OCI-LY1 (cell line): ENCODE measurements around the gene MYLK4.

Source experiments
- H2AFZ ChIP-seq: fragments of 200-600 bp; sonication (generic), shearing (Covaris generic); 2 replicates; pipeline ENCODE4 v1.6.0; 2014; ENCODE audit warnings: antibody characterized with exemption, mild to moderate bottlenecking, low read length
- H3F3A ChIP-seq: fragments of 200-600 bp; sonication (generic), shearing (Covaris generic); 2 replicates; pipeline ENCODE4 v1.6.0; 2014; ENCODE audit warnings: mild to moderate bottlenecking, antibody characterized with exemption, low read length, moderate library complexity; ENCODE audit not compliant: insufficient read depth
- H3K27ac ChIP-seq: fragments of 200-600 bp; sonication (generic); 2 replicates; pipeline ENCODE4 v1.5.1; 2014; ENCODE audit warnings: low read length, mixed run types, mild to moderate bottlenecking, low read depth; ENCODE audit not compliant: poor library complexity, severe bottlenecking
- H3K27me3 ChIP-seq: fragments of 200-600 bp; sonication (generic); 2 replicates; pipeline ENCODE4 v1.6.0; 2014; ENCODE audit warnings: antibody characterized with exemption, mild to moderate bottlenecking, low read length, moderate library complexity; ENCODE audit not compliant: insufficient read depth
- H3K36me3 ChIP-seq: fragments of 200-600 bp; sonication (generic); 2 replicates; pipeline ENCODE4 v1.6.1; 2014; ENCODE audit warnings: mild to moderate bottlenecking, antibody characterized with exemption, low read length, moderate library complexity, mixed read lengths; ENCODE audit not compliant: insufficient read depth
- H3K4me1 ChIP-seq: fragments of 200-600 bp; sonication (generic); 2 replicates; pipeline ENCODE4 v1.5.1; 2014; ENCODE audit warnings: mild to moderate bottlenecking, low read length, moderate library complexity; ENCODE audit not compliant: insufficient read depth, severe bottlenecking
- H3K4me2 ChIP-seq: fragments of 200-600 bp; sonication (generic), shearing (Covaris generic); 2 replicates; pipeline ENCODE4 v1.6.1; 2014; ENCODE audit warnings: low read length
- H3K4me3 ChIP-seq: fragments of 200-600 bp; sonication (generic); 2 replicates; pipeline ENCODE4 v1.5.1; 2014; ENCODE audit warnings: low read length, low read depth, mild to moderate bottlenecking, mixed read lengths; ENCODE audit not compliant: poor library complexity, severe bottlenecking
- H3K79me2 ChIP-seq: fragments of 200-600 bp; shearing (Covaris generic); 2 replicates; pipeline ENCODE4 v1.6.1; 2016; ENCODE audit warnings: mixed run types, low read length, mixed read lengths; ENCODE audit not compliant: insufficient read depth
- H3K9ac ChIP-seq: fragments of 200-600 bp; sonication (generic), shearing (Covaris generic); 2 replicates; pipeline ENCODE4 v1.6.1; 2014; ENCODE audit warnings: mild to moderate bottlenecking, low read length, mixed read lengths
- H3K9me2 ChIP-seq: fragments of 200-600 bp; sonication (generic), shearing (Covaris generic); 2 replicates; pipeline ENCODE4 v1.6.1; 2014; ENCODE audit warnings: low read depth, mild to moderate bottlenecking, low read length, mixed read lengths
- H3K9me3 ChIP-seq: fragments of 200-600 bp; shearing (Covaris generic); 2 replicates; pipeline ENCODE4 v1.6.1; 2014; ENCODE audit warnings: low read length, mixed read lengths
- H4K20me1 ChIP-seq: fragments of 200-600 bp; sonication (generic), shearing (Covaris generic); 2 replicates; pipeline ENCODE4 v1.6.0; 2016; ENCODE audit warnings: mild to moderate bottlenecking, low read length; ENCODE audit not compliant: insufficient read depth
- EZH2 ChIP-seq: fragments of 200-600 bp; sonication (generic), shearing (Covaris generic); IDR thresholded peaks from 2 replicates; pipeline ENCODE4 v1.8.0; 2017; ENCODE audit warnings: borderline replicate concordance, mixed run types, mild to moderate bottlenecking, antibody characterized with exemption, low read length, moderate library complexity, mixed read lengths
- TF ChIP-seq, protein P1 (sequence below): fragments of 200-600 bp; sonication (generic), shearing (Covaris generic); IDR thresholded peaks from 2 replicates; pipeline ENCODE4 v1.5.1; 2017; ENCODE audit warnings: mild to moderate bottlenecking, antibody characterized with exemption, low read length, moderate library complexity, mixed read lengths

The MYLK4 gene

GRCh38 chr6:2737885-2738284 lies 12.8 kb downstream of the MYLK4 start:
- no peaks in the 10 kb centered on the region for H3F3A ChIP-seq
- no peak overlapping the region for H3K4me3 ChIP-seq
- H3K9me3 ChIP-seq = no peaks in the 10 kb centered on the region
- H3K79me2 ChIP-seq = no peaks in the 10 kb centered on the region
- no peak overlapping the region for H3K27ac ChIP-seq
- no peak overlapping the region for H3K9ac ChIP-seq
- H4K20me1 ChIP-seq = no peaks in the 10 kb centered on the region
- H3K27me3 ChIP-seq = no peaks in the 10 kb centered on the region
- H3K4me1 ChIP-seq = peaks cover 3% of the 10 kb centered on the region
- no peak overlapping the region for H3K4me2 ChIP-seq
- no peak for TF ChIP-seq EZH2
- TF ChIP-seq, protein P1, sequence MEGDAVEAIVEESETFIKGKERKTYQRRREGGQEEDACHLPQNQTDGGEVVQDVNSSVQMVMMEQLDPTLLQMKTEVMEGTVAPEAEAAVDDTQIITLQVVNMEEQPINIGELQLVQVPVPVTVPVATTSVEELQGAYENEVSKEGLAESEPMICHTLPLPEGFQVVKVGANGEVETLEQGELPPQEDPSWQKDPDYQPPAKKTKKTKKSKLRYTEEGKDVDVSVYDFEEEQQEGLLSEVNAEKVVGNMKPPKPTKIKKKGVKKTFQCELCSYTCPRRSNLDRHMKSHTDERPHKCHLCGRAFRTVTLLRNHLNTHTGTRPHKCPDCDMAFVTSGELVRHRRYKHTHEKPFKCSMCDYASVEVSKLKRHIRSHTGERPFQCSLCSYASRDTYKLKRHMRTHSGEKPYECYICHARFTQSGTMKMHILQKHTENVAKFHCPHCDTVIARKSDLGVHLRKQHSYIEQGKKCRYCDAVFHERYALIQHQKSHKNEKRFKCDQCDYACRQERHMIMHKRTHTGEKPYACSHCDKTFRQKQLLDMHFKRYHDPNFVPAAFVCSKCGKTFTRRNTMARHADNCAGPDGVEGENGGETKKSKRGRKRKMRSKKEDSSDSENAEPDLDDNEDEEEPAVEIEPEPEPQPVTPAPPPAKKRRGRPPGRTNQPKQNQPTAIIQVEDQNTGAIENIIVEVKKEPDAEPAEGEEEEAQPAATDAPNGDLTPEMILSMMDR = no peak
- no peaks in the 10 kb centered on the region for H3K36me3 ChIP-seq
- no peaks in the 10 kb centered on the region for H3K9me2 ChIP-seq
- H2AFZ ChIP-seq = no peak overlapping the region

DNA sequence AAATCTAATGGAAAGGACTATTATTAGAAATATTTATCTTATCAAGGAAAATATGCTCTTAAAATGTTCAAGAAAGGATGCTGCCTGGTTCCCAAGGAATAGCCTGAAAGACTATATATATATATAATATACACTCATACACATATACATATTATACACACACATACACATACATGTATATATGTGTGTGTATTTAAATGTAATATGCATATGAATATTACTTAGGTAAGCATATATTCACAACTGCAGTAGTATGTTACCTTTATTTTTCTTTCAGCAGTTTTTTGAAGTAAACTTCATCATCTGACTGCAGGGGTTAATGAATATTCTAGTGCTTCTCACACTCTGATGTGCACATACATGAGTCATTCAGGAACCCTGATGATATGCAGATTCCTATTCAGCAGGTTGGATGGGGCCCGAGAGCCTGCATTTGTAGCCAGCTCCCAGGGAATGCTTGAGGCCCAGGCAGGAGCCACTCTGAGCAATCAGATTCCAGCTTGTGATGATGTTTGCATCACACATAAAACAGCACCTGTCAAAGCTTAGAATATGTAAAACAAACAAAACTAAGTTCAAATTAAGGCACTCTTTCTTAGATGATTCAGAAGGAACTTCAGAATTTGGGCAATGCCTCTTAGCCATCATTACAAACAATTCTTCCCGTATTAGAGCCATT lies 16.1 kb downstream of the MYLK4 start:
- H3K27me3 ChIP-seq = no peaks in the 10 kb centered on the region
- H3K9me3 ChIP-seq = no peaks in the 10 kb centered on the region
- H2AFZ ChIP-seq = no peak overlapping the region
- no peak overlapping the region for H3K9ac ChIP-seq
- H3K4me2 ChIP-seq = no peak overlapping the region
- H3K79me2 ChIP-seq = no peaks in the 10 kb centered on the region
- H3K9me2 ChIP-seq = no peaks in the 10 kb centered on the region
- no peak for TF ChIP-seq EZH2
- TF ChIP-seq, protein P1 = no peak
- H4K20me1 ChIP-seq = no peaks in the 10 kb centered on the region
- peaks cover 3% of the 10 kb centered on the region for H3K4me1 ChIP-seq
- H3F3A ChIP-seq = no peaks in the 10 kb centered on the region
- H3K4me3 ChIP-seq = no peak overlapping the region
- H3K36me3 ChIP-seq = no peaks in the 10 kb centered on the region
- no peak overlapping the region for H3K27ac ChIP-seq

- no peak overlapping the region for H3K27ac ChIP-seq
- H3K27me3 ChIP-seq = no peaks in the 10 kb centered on the region
- H4K20me1 ChIP-seq = no peaks in the 10 kb centered on the region
- no peak overlapping the region for H3K4me3 ChIP-seq
- no peaks in the 10 kb centered on the region for H3K79me2 ChIP-seq
- no peak overlapping the region for H3K9ac ChIP-seq
- H3K4me1 ChIP-seq = peaks cover 3% of the 10 kb centered on the region
- H3K4me2 ChIP-seq = no peak overlapping the region
- H3K36me3 ChIP-seq = no peaks in the 10 kb centered on the region
- TF ChIP-seq EZH2 = no peak
- TF ChIP-seq, protein P1 = no peak
- H3K9me2 ChIP-seq = no peaks in the 10 kb centered on the region
- no peaks in the 10 kb centered on the region for H3K9me3 ChIP-seq
- H2AFZ ChIP-seq = no peak overlapping the region
- no peaks in the 10 kb centered on the region for H3F3A ChIP-seq
These were observed 16.8 kb downstream of the MYLK4 start for GRCh38 chr6:2733736-2734480.
